Inflammatory macrophage treated with lipopolysaccharide for 1 hour (primary cell): ENCODE data around the gene ZC2HC1B.

Experiments used
- DNase-seq, 2 donors: peaks; one replicate each; pipeline ENCODE4 v3.0.0-alpha.2; 2020 to 2022

Gene ZC2HC1B

GRCh38 chr6:143936347-143936746 is 72.1 kb downstream of the ZC2HC1B start:
- no peak for DNase-seq

GRCh38 chr6:143936778-143937667 is 72.7 kb downstream of the ZC2HC1B start:
- peak in 1 of 2 donors; percentile 18 for DNase-seq

- DNase-seq = no peak
These were observed 73.3 kb downstream of the ZC2HC1B start for GRCh38 chr6:143937668-143937970.

GRCh38 chr6:143939364-143939763 is 75.1 kb downstream of the ZC2HC1B start:
- DNase-seq = peak in 1 of 2 donors; percentile 13

GRCh38 chr6:143940011-143940597 is 75.8 kb downstream of the ZC2HC1B start:
- peak; percentile 20 to 45 for DNase-seq

GRCh38 chr6:143941852-143942627 is 77.8 kb downstream of the ZC2HC1B start:
- peak; percentile 15 to 47 for DNase-seq

- no peak for DNase-seq
These were observed 83.9 kb downstream of the ZC2HC1B start for GRCh38 chr6:143948208-143948607.

- no peak for DNase-seq
These were observed 85.3 kb downstream of the ZC2HC1B start for GRCh38 chr6:143949535-143949934.

GRCh38 chr6:143949962-143950361 is 85.7 kb downstream of the ZC2HC1B start:
- DNase-seq = no peak

- DNase-seq = no peak
These were observed 86.6 kb downstream of the ZC2HC1B start for GRCh38 chr6:143950875-143951274.

- DNase-seq = no peak
These were observed 87.9 kb downstream of the ZC2HC1B start for GRCh38 chr6:143952060-143952778.

GRCh38 chr6:143952947-143953701 is 88.8 kb downstream of the ZC2HC1B start:
- DNase-seq = no peak

- no peak for DNase-seq
These were observed 89.6 kb downstream of the ZC2HC1B start for GRCh38 chr6:143953922-143954321.

GRCh38 chr6:143955971-143956370 is 91.7 kb downstream of the ZC2HC1B start:
- DNase-seq = no peak

GRCh38 chr6:143957679-143958274 is 93.5 kb downstream of the ZC2HC1B start:
- DNase-seq = no peak

- no peak for DNase-seq
These were observed 94.6 kb downstream of the ZC2HC1B start for GRCh38 chr6:143958839-143959399.

- DNase-seq = no peak
These were observed 95.7 kb downstream of the ZC2HC1B start for GRCh38 chr6:143959927-143960326.

GRCh38 chr6:143961066-143961465 is 96.8 kb downstream of the ZC2HC1B start:
- DNase-seq = no peak

GRCh38 chr6:143961886-143962878 is 97.9 kb downstream of the ZC2HC1B start:
- no peak for DNase-seq
